ENCODE results near the gene SWI5. TPM values are rescaled to one million over a fixed set of nuclear protein-coding genes. Genes with fewer than 3 reads are reported as not detected.

The SWI5 gene
- total RNA-seq, 1 experiment from 2014 or later, result 42.3 TPM

- H3K27me3 ChIP-seq, result no peaks in the 10 kb centered on the region
- peak; percentile 20 for DNase-seq
- no peak overlapping the region for H3K4me3 ChIP-seq
- no peaks in the 10 kb centered on the region for H3K36me3 ChIP-seq
- no peaks in the 10 kb centered on the region for H3K9me3 ChIP-seq
Observed at GRCh38 chr9:128249908-128250838, 25.9 kb upstream of the SWI5 start.

DNA sequence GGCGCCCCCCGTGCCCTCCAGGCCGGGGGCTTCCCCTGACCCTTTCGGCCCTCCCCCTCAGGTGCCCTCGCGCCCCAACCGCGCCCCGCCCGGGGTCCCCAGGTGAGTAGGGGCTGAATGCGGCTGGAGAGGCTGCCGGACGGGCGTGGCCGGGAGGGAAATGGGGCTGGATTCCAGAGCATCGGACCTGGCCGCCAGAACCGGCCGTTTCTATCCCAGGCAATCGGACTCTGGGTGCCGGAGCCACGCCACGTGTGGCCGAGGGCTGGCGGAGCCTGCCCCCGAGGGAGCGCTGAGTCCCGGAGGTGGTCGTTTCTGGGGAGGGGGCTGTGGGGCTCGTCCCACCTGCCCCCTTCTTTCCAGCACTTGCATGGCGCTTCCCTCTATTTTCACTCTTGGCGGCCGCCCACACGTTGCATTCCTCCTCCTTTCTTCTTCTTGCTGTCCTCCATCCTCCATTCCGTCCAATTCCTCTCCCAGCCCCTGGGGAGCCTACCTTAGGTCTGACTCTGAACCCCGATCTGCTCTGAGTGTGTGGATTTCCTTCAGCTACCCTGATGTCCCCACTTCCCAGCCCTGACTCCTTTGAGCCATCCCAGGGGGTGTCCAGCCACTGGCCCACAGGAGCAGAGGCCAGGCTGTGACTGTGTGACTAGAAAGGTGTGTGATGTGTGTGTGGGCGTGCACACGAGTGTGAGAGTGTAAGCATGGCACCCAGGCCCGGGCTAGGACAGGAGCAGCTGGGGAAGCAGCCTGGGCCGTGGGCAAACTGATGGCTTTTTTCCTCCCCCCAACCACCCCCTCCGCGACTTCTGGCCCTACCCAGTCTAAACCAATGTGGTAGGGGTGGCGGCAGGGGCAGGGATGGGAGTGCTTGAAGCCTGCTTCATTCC lies 25.0 kb upstream of the SWI5 start:
- Histone ChIP-seq H3K9me3 (no peaks in the 10 kb centered on the region), H3K4me3 (no peak overlapping the region), H3K27me3 (no peaks in the 10 kb centered on the region), H3K36me3 (peaks cover 2% of the 10 kb centered on the region; the same call in 1 of the 2 replicates)
- DNase-seq, result no peak

- no peaks in the 10 kb centered on the region for H3K27me3 ChIP-seq
- H3K4me3 ChIP-seq, result no peak overlapping the region
- DNase-seq, result no peak
- no peaks in the 10 kb centered on the region for H3K9me3 ChIP-seq
- H3K36me3 ChIP-seq, result peaks cover 2% of the 10 kb centered on the region; the same call in 1 of the 2 replicates
Observed at GRCh38 chr9:128251732-128252100, 24.4 kb upstream of the SWI5 start.

- DNase-seq, result no peak
- peaks cover 6% of the 10 kb centered on the region for H3K36me3 ChIP-seq
- H3K27me3 ChIP-seq, result no peaks in the 10 kb centered on the region
- H3K9me3 ChIP-seq, result no peaks in the 10 kb centered on the region
- H3K4me3 ChIP-seq, result no peak overlapping the region
Observed at GRCh38 chr9:128252317-128253139, 23.5 kb upstream of the SWI5 start.

- Histone ChIP-seq H3K36me3 (peaks cover 12% of the 10 kb centered on the region), H3K9me3 (no peaks in the 10 kb centered on the region), H3K27me3 (no peaks in the 10 kb centered on the region), H3K4me3 (no peak overlapping the region)
- DNase-seq, result no peak
Observed at GRCh38 chr9:128253140-128253990, 22.7 kb upstream of the SWI5 start.

DNA sequence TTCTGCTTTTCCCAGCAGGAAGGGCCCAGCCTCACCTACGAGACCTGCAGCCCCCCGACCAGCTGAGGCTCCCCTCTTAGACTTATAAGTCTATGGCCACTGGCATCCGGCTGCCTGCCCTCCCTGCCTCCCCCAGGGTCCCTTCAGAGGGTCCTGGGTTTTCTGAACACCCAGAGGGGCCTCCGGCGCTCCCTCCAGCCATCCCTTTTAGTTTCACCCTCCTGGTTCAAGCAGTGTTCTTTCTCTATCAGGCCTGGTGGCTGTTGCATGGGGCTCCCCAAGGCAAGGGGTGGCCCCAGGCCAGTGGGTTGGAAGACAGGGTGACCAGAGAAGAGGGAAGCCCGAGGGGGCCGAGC lies 22.1 kb upstream of the SWI5 start:
- Histone ChIP-seq H3K27me3 (no peaks in the 10 kb centered on the region), H3K4me3 (no peak overlapping the region), H3K36me3 (peaks cover 18% of the 10 kb centered on the region), H3K9me3 (no peaks in the 10 kb centered on the region)
- DNase-seq, result no peak

DNA sequence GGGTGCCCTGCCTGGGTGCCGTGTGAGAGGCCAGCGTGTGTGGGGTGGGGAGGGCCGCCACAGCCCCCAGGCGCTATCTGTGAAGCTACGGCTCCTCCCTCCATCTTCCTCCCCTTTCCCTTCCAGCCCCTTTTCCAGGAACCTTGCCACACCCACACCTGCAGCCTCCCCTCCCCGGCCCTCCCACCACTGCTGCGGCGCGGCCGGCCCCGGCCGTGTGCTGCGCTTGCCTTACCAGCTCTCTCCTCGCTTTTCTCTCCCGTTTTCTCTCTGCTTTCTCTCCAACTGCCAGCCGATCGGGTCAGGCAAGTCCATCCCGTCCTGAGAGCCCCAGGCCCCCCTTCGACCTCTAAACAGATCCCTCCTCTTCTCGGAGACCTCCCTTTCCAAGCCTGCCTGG lies 21.7 kb upstream of the SWI5 start:
- Histone ChIP-seq H3K4me3 (no peak overlapping the region), H3K27me3 (no peaks in the 10 kb centered on the region), H3K9me3 (no peaks in the 10 kb centered on the region), H3K36me3 (peaks cover 22% of the 10 kb centered on the region)
- no peak for DNase-seq

DNA sequence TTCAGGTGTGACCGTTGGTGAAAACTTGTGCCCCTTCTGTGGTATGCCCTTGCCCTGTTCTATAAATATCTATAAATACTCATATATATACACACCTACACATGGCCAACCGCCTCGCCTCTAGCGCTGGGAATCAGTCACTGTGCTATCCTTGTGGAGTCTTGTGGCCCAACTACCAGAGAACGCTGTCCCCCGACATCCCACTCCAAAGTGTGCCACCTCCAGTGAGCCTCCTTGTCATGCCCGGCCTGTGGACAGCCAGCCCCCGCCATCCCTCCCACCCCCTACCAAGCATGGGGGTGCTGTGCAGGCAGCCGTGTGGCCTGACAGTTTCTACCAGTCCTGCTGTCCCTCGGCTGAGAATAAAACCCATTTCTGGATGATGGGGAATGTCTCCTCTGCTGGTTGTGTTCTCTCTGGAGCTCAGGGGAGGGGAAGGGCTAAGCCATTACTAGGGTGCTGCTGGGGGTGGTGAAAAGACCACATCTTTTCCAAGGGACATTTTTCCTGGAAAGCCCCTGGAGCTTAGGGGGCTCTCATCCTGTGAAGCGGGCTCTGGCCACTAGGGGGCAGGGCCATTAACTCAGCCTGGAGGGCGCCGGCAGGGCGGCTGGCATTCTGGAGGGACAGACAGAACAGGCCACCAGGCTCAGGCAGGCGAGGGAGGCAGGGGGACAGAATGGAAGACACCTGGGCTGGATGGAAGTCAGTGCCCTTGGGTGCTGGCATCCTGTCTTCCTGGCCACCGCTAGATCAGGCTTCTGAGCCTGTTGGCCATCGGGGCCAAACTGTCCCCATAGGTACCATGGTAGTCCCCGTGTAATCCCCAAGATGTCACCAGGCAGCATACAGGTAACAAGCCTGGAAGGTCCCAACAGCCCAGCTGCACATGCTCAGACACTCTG lies 21.0 kb upstream of the SWI5 start:
- no peak for DNase-seq
- no peaks in the 10 kb centered on the region for H3K27me3 ChIP-seq
- no peaks in the 10 kb centered on the region for H3K9me3 ChIP-seq
- no peak overlapping the region for H3K4me3 ChIP-seq
- peaks cover 26% of the 10 kb centered on the region for H3K36me3 ChIP-seq

- Histone ChIP-seq H3K36me3 (peaks cover 41% of the 10 kb centered on the region), H3K4me3 (no peak overlapping the region), H3K27me3 (no peaks in the 10 kb centered on the region), H3K9me3 (no peaks in the 10 kb centered on the region)
- DNase-seq, result no peak
Observed at GRCh38 chr9:128257086-128257825, 18.8 kb upstream of the SWI5 start.

DNA sequence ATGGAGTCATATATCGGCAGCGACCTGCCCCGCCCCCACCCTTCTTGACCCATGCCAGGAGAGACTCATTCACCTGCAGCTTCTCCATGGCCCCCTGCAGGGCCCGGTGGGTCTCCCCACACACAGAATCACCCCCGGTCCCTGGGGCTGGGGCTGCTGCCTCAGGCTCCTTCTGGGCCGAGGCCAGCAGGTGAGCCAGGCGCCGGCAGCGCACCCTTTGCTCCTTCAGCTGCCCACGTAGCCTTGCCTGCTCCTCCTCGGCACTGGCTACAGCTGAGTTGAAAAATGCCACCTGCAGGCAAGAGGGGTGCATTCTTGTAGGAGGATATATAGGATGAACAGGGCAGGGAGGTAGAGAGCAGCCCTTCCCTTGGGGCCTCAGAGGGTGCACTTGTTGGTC lies 18.2 kb upstream of the SWI5 start:
- Histone ChIP-seq H3K27me3 (no peaks in the 10 kb centered on the region), H3K9me3 (no peaks in the 10 kb centered on the region), H3K36me3 (peaks cover 44% of the 10 kb centered on the region), H3K4me3 (no peak overlapping the region)
- DNase-seq, result no peak

GRCh38 chr9:128258326-128258725 lies 17.8 kb upstream of the SWI5 start:
- Histone ChIP-seq H3K36me3 (peaks cover 47% of the 10 kb centered on the region), H3K27me3 (no peaks in the 10 kb centered on the region), H3K4me3 (no peak overlapping the region), H3K9me3 (no peaks in the 10 kb centered on the region)
- no peak for DNase-seq

GRCh38 chr9:128259156-128259555 lies 16.9 kb upstream of the SWI5 start:
- Histone ChIP-seq H3K9me3 (no peaks in the 10 kb centered on the region), H3K36me3 (peaks cover 47% of the 10 kb centered on the region), H3K4me3 (no peak overlapping the region), H3K27me3 (no peaks in the 10 kb centered on the region)
- DNase-seq, result no peak

GRCh38 chr9:128260340-128260739 lies 15.7 kb upstream of the SWI5 start:
- no peak for DNase-seq
- Histone ChIP-seq H3K27me3 (no peaks in the 10 kb centered on the region), H3K9me3 (no peaks in the 10 kb centered on the region), H3K4me3 (no peak overlapping the region), H3K36me3 (peaks cover 57% of the 10 kb centered on the region)

DNA sequence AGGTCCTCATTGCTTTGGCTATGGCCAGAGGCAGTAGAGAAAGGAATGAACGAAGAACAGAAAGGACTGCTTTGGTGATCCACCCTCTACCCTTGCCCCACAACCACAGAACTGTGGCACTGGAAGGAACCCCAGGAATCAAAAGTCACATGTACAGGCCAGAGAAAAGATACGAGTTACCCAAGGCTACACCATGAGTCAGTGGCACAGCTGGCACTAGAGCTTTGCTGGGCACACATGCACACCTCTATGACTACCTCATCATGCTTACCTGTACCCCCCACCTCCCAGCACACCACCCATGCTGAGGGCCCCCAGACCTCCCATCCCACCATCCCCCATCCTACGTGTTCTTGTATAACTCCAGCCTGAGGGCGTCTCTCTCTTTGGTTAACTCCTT lies 13.4 kb upstream of the SWI5 start:
- no peak overlapping the region for H3K4me3 ChIP-seq
- H3K27me3 ChIP-seq, result no peaks in the 10 kb centered on the region
- DNase-seq, result no peak
- no peaks in the 10 kb centered on the region for H3K9me3 ChIP-seq
- H3K36me3 ChIP-seq, result peaks cover 64% of the 10 kb centered on the region

All from MG63 (cell line).